Raji (cell line): ENCODE data around the gene AIM2.
A peak's percentile ranks its signal among the peaks of the same experiment; 100 is the strongest.

Source experiments
- POLR2A ChIP-seq: IDR thresholded peaks from 2 replicates; pipeline ENCODE4 v1.6.1; 2011; ENCODE audit warnings: low read depth, low read length, control low read depth; ENCODE audit not compliant: insufficient read depth

The AIM2 gene

DNA sequence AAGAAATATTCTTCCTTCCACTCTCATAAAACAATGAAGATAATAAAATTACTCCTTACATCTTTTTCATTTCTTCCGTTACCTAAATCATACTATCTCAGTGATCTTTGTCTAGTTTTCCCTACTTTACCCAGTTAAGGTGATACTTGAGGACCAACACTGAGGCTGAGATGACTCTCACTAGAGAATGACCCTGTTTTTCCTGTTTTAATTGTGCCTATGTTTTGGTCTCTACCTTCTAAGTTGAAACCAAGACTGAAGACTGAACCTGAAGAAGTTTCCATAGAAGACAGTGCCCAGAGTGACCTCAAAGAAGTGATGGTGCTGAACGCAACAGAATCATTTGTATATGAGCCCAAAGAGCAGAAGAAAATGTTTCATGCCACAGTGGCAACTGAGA is 25.1 kb downstream of the AIM2 start:
- TF ChIP-seq POLR2A: no peak

DNA sequence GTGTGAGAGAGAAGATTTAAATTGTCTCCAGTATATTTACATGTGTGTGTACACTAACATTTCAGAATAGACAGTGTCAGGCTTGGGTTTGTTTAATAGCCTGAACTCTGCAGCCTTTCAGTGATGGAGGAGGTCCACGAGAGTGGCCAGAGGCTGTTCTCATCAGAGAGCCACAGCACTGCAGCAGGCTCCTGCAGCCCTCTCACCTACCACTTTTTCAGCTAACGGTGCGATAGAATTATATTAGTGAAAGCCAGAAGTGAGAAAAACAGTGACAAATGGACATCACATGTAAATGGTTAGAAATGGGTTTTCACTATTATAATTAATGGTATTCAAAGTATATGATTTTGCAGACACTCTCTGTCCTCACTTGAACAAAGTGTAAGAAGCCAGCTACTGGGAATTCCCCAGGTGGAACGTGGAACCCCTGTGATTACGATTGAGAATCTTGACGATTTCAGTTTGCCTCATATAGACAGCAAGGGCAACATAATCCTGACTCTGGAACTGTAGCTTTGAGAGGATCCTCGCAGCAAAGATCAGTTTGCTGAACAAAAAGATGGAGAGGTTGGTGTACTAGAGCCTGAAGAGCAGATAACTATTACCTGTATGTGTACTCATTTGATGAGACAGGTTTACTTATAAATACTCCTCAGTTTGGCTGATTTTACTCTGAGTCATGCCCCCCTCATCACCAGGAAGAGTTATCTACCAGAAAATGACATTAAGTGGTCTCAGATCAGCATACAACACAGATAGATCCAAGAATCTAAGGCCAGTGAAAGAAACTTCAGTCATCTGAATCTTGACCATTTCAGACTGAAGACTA is 35.5 kb downstream of the AIM2 start:
- no peak for TF ChIP-seq POLR2A

DNA sequence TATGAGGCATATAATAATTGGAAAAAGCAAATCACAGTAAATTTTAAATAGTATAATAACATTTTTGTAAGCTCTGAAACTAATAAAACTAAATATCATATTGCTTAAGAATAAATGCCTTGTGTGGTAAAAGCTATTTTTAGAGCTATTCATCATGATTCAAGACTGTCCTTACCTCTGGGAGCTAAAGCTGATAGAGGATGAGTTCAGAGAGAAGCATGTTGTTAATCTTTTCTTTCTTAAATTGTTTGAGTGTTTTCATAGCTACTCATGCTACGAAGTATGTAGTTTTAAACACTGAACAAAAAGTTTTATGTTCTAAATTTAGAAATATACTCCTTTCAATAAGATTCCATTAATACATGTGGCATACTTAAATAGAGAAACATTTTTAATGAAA is 36.4 kb downstream of the AIM2 start:
- no peak for TF ChIP-seq POLR2A

DNA sequence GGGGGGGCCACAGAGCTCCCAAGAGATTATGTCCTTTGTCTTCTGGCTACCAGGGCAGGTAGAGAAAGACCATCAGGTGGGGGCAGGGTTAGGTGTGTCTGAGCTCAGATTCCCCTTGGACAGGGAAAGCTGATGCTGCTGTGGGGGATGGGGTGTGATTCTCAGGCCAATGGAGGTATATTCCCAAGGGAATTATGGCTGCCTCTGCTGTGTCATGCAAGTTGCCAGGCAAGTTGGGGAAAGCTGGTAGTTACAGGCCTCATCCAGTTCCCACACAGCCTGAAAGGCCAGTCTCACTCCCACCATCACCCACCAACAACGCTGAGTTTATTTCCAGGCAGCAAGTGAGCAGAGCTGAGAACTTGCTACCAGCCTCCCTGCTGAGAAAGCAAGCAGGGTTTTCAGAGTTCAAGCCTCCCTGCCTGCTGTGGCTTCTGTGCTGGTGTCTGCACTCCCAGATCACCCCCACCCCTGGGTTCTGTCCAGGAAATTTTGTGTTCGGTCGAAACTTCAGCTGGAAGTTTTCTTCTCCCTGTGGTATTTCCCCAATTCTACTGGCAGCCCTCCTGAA is 45.6 kb downstream of the AIM2 start:
- TF ChIP-seq POLR2A: no peak

DNA sequence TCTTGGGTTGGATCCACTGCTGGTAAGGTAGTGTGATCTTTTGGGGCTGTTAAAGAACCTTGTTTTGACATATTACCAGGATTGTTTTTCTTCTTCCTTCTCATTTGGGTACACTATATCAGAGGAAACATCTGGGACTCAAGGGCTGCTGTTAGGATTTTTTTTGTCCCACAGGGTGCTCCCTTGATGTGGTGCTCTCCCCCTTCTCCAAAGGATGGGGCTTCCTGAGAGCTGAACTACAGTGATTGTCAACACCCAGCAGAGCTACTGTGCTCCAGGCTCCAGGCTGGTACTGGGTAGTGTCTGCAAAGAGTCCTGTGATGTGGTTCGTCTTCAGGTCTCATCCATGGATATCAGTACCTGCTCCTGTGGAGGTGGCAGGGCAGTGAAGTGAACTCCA is 46.3 kb downstream of the AIM2 start:
- TF ChIP-seq POLR2A: no peak

DNA sequence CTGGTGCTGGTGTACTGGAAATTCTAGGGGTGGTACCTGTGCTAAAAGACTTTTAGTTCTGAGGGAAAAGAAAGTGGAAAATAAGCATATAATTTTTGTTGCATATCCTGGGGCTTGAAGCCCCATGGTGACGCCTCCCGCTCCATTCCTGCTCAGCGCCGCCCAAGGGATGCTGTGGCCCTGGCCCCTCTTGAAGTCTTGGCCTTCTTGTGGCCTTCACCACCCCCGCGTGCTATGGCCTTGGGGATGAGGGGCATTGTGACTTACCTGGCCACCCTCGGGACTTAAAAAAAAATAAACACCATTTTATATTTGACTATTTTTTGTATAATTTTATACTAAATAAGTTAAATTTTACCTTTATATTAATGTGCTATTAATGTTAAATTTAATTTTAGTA is 51.5 kb downstream of the AIM2 start:
- no peak for TF ChIP-seq POLR2A

- no peak for TF ChIP-seq POLR2A
These were observed 52.8 kb downstream of the AIM2 start for GRCh38 chr1:159023723-159024122.

DNA sequence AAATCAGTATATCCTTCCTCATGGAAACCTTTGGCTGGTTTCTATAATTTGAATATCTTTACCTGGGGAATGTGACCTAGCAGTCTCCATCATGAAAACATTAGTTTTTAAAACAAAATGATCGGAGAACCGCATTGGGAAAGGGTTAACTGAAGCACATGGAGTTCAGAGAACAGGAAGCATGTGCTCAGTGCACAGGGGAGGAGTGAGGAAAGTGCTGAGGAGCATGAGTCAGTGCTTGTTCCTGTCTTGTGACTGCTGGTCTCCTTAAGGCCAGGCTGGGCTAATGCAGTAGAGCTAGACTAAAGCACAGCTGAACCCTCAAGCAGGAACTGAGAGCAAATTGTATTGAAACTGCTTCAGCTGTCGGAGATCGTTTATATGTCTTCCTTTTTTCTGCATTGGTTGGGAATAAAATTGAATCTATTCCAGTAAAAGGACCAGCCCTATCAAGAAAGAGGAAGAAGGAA is 61.1 kb downstream of the AIM2 start:
- peak; percentile 24; the same call in 1 of the 2 replicates for TF ChIP-seq POLR2A

GRCh38 chr1:159014851-159015250 is 61.7 kb downstream of the AIM2 start:
- no peak for TF ChIP-seq POLR2A

DNA sequence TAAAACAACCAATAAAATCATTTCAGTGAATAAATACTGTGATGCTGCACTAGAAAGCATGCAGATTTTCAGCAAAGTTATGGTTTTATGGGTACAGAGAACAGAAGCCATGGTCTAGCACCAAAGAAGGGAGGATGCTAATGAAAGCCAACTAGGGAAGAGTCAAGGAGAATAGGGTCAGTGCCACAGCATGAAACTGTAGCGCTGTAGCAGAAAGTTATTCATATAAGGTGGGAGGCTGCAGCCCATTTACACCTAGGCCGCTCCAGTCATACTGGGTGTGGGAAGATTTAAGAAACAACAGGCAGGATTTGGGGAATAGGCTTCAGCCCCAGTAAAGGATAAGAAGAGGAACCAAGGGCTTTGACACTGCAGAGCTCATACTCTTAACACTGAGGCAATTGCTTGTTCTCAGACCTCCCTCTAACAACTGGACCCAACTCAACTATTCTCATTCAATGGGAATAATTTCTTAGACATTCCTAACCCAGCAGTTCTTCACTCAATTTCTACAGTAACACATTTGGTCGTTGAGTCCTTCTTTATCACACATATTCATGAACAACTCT is 62.5 kb downstream of the AIM2 start:
- TF ChIP-seq POLR2A: no peak

DNA sequence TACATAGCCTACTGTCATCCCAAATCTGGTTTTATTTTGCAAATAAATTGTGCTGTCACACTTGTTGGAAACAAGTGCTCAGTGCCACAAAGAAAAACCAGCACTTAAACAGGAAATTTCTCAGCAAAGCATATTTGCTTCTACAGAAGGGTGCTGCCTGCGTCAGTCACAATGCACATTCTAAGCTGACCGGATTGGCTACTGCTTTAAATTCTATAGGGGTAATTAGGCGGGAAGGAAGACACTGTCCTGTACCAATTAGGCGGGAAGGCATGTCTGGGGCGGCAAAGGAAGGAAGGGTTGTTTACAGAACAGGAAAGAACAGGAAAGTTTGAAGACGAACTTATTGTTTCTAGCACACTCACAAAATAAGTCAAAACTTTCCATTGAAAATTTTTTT is 64.1 kb downstream of the AIM2 start:
- peak; percentile 41; the same call in 1 of the 2 replicates for TF ChIP-seq POLR2A
